Endodermal cell (in vitro differentiated cells): ENCODE measurements around the gene GRK4. TPM values are rescaled to one million over a fixed set of nuclear protein-coding genes. Genes with fewer than 3 reads are reported as not detected.
A peak's percentile ranks its signal among the peaks of the same experiment; 100 is the strongest.

Experiments
- DNase-seq: peaks from one replicate; pipeline ENCODE4 v3.0.0-alpha.2; 2017
- H3K27ac ChIP-seq: 2 replicates; pipeline ENCODE4 v1.5.1; 2013; ENCODE audit warnings: mild to moderate bottlenecking, low read depth, low read length, moderate library complexity
- H3K27me3 ChIP-seq: 2 replicates; pipeline ENCODE4 v1.6.1; 2013; ENCODE audit warnings: mild to moderate bottlenecking, low read length, moderate library complexity; ENCODE audit not compliant: insufficient read depth, control insufficient read depth, poor library complexity, severe bottlenecking
- H3K36me3 ChIP-seq: 2 replicates; pipeline ENCODE4 v1.7.0; 2013; ENCODE audit warnings: mild to moderate bottlenecking, low read length, moderate library complexity; ENCODE audit not compliant: control insufficient read depth, insufficient read depth
- H3K4me1 ChIP-seq: one replicate; pipeline ENCODE4 v1.7.0; 2013; ENCODE audit warnings: low read length; ENCODE audit not compliant: control insufficient read depth, insufficient read depth
- H3K4me3 ChIP-seq: 2 replicates; pipeline ENCODE4 v1.5.1; 2013; ENCODE audit warnings: mild to moderate bottlenecking, low read length, moderate library complexity
- H3K9ac ChIP-seq: 2 replicates; pipeline ENCODE4 v1.6.1; 2013; ENCODE audit warnings: mild to moderate bottlenecking, low read length, moderate library complexity; ENCODE audit not compliant: poor library complexity, severe bottlenecking; ENCODE audit errors: extremely low read depth
- H3K9me3 ChIP-seq: 2 replicates; pipeline ENCODE4 v1.6.1; 2013; ENCODE audit warnings: mild to moderate bottlenecking, low read length, moderate library complexity; ENCODE audit not compliant: control insufficient read depth
- H3K27ac Mint-ChIP-seq: 2 replicates; pipeline ENCODE4 v1.8.0; 2020; ENCODE audit warnings: mixed read lengths
- H3K27me3 Mint-ChIP-seq: 2 replicates; pipeline ENCODE4 v1.8.0; 2021; ENCODE audit warnings: mild to moderate bottlenecking, mixed read lengths; ENCODE audit not compliant: insufficient read depth
- H3K36me3 Mint-ChIP-seq: 2 replicates; pipeline ENCODE4 v1.8.0; 2020; ENCODE audit warnings: low read depth, mixed read lengths
- H3K4me1 Mint-ChIP-seq: 2 replicates; pipeline ENCODE4 v1.8.0; 2020; ENCODE audit warnings: mixed read lengths
- H3K4me3 Mint-ChIP-seq: 2 replicates; pipeline ENCODE4 v1.8.0; 2020; ENCODE audit warnings: mild to moderate bottlenecking, moderate library complexity, mixed read lengths
- H3K9me3 Mint-ChIP-seq: 2 replicates; pipeline ENCODE4 v1.8.0; 2020; ENCODE audit warnings: mild to moderate bottlenecking, mixed read lengths
- WGBS, 2 experiments: methylation state at CpG; one replicate each; pipeline versions ENCODE4 v1.1.5 to v1.1.7; 2013; ENCODE audit warnings: missing lambda C conversion rate in 2 of 2, mixed read lengths in 1 of 2; ENCODE audit not compliant: insufficient coverage in 1 of 2, insufficient read length in 1 of 2; 5-methylcytosine and 5-hydroxymethylcytosine counted together
- total RNA-seq, 2 donors: library from RNA; stranded (reverse); fragmentation: NEBNext Ultra II Directional in 1 of 2; extraction: Animal tissue kit (Norgen Biotek cat#: 25700) in 1 of 2; gene quantifications; 2 replicates in 1 of 2; 3 replicates in 1 of 2; pipeline ENCODE4 v1.2.1, GENCODE V29; 2021
- TF ChIP-seq, protein P1 (sequence below): fragments of 200-600 bp; sonication (generic); conservative IDR thresholded peaks from 2 replicates; pipeline ENCODE4 v1.5.0; 2021; ENCODE audit warnings: antibody characterized with exemption, mild to moderate bottlenecking

Gene GRK4
- total RNA-seq, 2 donors from 2014 or later, result 2.8 to 4.2 TPM

DNA sequence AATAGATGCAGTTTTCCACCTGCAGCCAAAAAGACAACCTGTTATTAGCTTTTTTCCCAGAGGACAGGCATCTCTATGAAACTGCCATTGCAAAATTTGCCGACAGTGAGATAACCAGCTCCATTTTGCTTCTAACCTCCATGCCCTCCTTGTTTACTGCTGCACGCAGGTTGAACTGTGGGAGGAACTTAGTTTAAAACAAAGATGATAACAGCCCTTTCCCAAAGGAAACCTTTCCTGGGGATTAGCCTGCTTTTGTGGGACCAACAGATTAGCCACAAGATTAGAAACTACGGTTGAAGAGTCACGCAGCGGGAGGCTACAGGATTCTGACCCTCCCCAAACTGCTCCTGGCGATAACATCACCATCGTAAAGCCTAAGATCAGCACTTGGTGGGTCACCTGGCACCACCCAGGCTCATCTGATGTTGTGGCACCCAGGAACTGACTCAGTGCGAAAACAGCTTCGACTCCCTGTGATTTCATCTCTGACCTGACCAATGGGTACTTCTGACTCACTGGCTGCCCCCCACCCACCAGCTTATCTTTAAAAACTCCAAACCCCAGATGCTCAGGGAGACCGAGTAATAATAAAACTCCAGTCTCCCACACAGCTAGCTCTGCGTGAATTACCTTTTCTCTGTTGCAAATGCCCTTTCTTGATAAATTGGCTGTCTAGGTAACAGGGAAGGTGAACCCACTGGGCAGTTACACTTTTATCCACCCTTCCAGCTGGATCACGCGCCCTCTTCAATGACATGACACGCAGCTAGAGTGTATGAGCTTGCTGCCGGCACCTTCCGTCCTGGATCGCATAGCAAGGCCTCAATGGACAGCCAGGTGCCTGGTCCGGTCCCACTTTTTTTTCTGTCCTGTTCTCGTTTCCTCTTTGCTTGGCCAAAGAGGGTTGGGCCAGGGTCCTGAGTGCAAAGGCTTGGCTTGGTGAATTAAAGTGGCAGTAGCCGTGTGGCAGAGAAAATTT is 27.3 kb upstream of the GRK4 start:
- Mint-ChIP-seq H3K27me3 (no peaks in the 10 kb centered on the region), H3K4me1 (peaks cover 27% of the 10 kb centered on the region), H3K4me3 (peak overlapping the region; percentile 75), H3K27ac (peak overlapping the region; percentile 86), H3K36me3 (peaks cover 43% of the 10 kb centered on the region), H3K9me3 (no peaks in the 10 kb centered on the region)
- H3K4me3 ChIP-seq, result peak overlapping the region; percentile 90
- H3K9me3 ChIP-seq, result no peaks in the 10 kb centered on the region
- TF ChIP-seq, protein P1, sequence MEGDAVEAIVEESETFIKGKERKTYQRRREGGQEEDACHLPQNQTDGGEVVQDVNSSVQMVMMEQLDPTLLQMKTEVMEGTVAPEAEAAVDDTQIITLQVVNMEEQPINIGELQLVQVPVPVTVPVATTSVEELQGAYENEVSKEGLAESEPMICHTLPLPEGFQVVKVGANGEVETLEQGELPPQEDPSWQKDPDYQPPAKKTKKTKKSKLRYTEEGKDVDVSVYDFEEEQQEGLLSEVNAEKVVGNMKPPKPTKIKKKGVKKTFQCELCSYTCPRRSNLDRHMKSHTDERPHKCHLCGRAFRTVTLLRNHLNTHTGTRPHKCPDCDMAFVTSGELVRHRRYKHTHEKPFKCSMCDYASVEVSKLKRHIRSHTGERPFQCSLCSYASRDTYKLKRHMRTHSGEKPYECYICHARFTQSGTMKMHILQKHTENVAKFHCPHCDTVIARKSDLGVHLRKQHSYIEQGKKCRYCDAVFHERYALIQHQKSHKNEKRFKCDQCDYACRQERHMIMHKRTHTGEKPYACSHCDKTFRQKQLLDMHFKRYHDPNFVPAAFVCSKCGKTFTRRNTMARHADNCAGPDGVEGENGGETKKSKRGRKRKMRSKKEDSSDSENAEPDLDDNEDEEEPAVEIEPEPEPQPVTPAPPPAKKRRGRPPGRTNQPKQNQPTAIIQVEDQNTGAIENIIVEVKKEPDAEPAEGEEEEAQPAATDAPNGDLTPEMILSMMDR, result no peak
- 84 to 86% methylated on average over 15 to 20 of the region's 20 CpGs for WGBS, 2 experiments
- peak overlapping the region; percentile 81 for H3K9ac ChIP-seq
- H3K27me3 ChIP-seq, result no peaks in the 10 kb centered on the region
- peaks cover 18% of the 10 kb centered on the region for H3K4me1 ChIP-seq
- peak; percentile 42 for DNase-seq
- peaks cover 40% of the 10 kb centered on the region for H3K36me3 ChIP-seq
- H3K27ac ChIP-seq, result no peak overlapping the region

DNA sequence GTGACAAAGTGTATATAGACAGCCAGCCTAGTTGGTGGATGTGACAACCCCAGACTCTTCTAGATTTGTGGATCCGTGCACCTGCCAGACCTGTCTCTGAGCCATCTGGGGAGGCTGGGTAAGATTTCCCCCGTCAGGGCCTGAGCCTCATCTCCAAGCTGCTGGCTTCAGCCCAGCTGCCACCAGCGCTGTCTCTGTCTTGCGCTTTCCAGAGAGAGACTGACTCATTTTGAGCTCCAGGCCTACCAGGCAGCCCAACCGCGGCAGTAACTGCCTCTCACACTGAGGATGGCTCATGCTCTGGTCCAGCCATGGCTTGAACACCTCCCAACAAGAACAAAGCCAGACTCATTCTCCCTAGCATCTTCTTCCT is 26.6 kb upstream of the GRK4 start:
- Histone ChIP-seq H3K36me3 (peaks cover 43% of the 10 kb centered on the region), H3K4me1 (peaks cover 18% of the 10 kb centered on the region), H3K9ac (no peak overlapping the region), H3K27ac (no peak overlapping the region), H3K4me3 (no peak overlapping the region), H3K9me3 (no peaks in the 10 kb centered on the region), H3K27me3 (no peaks in the 10 kb centered on the region)
- TF ChIP-seq, protein P1, result no peak
- no peaks in the 10 kb centered on the region for H3K9me3 Mint-ChIP-seq
- peaks cover 27% of the 10 kb centered on the region for H3K4me1 Mint-ChIP-seq
- H3K27ac Mint-ChIP-seq, result peak overlapping the region; percentile 91
- no peak for DNase-seq
- H3K27me3 Mint-ChIP-seq, result no peaks in the 10 kb centered on the region
- peaks cover 45% of the 10 kb centered on the region for H3K36me3 Mint-ChIP-seq
- WGBS, 2 experiments, result 94 to 96% methylated on average over 4 to 6 of the region's 6 CpGs
- H3K4me3 Mint-ChIP-seq, result peak overlapping the region; percentile 75

DNA sequence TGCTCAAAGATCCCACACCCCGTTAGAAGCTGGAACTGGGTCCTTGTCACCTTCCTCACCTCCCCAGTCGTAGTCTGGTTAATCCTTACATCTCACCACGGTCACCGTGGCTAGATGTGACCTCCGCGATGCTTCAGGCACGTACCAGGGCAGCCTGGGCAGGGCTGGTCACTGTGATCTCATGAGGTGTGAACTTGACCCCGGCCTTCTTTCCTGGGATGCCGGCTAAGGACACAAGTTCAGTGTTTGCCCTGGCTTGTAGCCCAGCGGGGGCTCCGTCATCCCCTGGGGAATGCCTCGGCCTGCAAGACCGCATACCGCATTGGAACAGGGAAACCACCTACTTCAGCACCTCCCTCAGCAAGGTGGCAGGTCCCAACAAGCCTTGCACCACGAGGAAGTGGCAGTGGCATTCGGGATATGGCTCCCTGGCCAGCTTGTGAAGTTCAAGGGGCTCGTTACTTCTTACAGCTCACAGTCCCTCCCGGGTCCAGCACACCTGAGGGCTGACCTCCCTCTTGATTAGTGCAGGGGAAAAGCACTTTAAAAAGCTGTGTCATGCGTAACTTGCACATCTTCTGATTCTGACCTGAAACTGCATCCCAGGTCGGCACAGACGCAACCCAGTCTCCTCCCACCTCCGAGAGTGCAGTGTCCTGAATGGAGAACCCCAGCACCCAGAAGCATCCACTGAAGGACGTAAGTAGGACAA is 26.1 kb upstream of the GRK4 start:
- Mint-ChIP-seq H3K36me3 (peaks cover 49% of the 10 kb centered on the region), H3K4me1 (peaks cover 27% of the 10 kb centered on the region), H3K4me3 (peak overlapping the region; percentile 75), H3K27me3 (no peaks in the 10 kb centered on the region), H3K27ac (peak overlapping the region; percentile 91), H3K9me3 (no peaks in the 10 kb centered on the region)
- peaks cover 47% of the 10 kb centered on the region for H3K36me3 ChIP-seq
- peaks cover 18% of the 10 kb centered on the region for H3K4me1 ChIP-seq
- no peak overlapping the region for H3K4me3 ChIP-seq
- 87 to 95% methylated on average over 18 to 23 of the region's 23 CpGs for WGBS, 2 experiments
- no peak overlapping the region for H3K27ac ChIP-seq
- peak; percentile 78 for DNase-seq
- H3K9me3 ChIP-seq, result no peaks in the 10 kb centered on the region
- no peaks in the 10 kb centered on the region for H3K27me3 ChIP-seq
- TF ChIP-seq, protein P1, result no peak
- H3K9ac ChIP-seq, result no peak overlapping the region
